GM19043 (cell line): ENCODE data around the gene FAM118B.
"Not testable (repeated sequence)": the region's sequence is repeated elsewhere in the genome, so short reads cannot be mapped to it uniquely, and the experiment has no call there.

Experiments used
- ATAC-seq: cut with Tn5 transposase; IDR thresholded peaks from one replicate; pipeline ENCODE4 v1.9.1; 2021; ENCODE audit warnings: low read depth; ENCODE audit not compliant: unreplicated experiment

Gene FAM118B

GRCh38 chr11:126214841-126215240 lies 3.3 kb downstream of the FAM118B start:
- no peak for ATAC-seq

DNA sequence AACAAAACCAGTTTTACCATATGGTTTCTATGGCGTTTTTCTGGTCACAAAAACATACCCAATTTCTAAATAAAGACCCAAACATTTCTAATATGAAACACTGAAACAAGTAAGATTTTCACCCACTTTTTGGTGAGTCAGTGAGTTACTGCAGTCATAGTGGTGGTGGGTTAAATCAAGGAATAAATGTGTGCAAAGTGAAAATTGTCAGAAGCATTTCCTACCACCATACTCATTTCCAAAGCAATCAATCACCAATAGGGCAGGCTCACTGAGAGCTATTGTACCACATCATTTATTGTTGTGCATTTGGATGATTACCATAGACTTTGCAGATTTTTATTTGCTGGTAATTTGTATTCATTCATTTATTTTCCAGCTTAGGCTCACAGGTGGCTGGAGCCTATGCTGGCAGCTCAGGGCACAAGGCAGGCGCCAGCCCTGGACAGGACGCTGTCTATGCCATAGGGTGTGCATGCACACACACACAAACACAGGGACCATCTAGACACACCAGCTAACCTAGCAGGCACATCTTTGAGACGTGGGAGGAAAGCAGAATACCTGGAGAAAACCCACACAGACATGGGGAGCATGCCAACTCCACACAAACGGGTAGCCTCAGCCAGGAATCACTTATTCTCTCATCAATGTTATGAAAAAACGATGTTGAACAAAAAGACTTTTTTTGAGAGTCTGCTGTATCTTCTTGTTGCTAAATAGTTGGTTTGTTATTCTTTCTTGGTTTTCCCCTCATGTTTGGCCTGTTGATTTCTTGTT lies 5.1 kb downstream of the FAM118B start:
- ATAC-seq = no peak

DNA sequence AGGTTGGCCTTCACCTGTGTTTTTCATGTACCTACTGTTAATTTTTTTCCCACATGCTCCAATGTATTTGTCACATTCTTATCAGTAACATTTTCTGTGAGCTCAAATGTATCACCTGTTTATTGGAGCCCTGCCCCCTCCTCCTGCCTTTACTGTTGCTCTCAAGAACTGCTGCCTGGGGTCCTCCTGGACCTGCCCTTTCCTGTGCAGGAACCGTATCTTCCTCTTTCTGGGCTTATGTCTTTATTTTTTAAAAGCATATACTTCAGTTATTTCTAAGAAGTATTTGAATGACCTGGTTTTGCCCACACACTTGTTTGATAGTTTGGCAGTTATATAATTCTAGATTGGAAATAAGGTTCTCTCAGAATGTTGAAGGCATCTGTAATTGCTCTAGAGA lies 5.9 kb downstream of the FAM118B start:
- no peak for ATAC-seq

DNA sequence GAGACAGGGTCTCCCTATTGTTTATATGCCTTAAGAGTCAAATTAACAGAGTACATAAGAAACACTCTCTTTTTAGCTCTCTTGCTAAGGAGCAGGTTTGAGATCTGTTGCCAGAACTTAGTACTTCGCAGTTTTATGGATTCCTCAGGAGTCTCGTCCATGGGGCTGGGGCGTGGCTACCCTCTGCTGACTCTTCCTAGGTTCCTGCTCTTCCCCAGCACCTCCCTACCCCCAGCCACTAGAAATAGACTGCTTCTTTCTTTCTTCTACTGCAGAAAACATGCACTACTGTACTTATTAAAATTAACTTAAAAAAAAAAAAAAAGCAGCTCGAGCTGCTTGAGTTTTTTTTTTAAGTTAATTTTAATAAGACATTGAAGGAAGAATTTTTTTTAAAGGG lies 8.0 kb downstream of the FAM118B start:
- ATAC-seq = no peak

GRCh38 chr11:126224647-126225294 lies 13.2 kb downstream of the FAM118B start:
- ATAC-seq = no peak

DNA sequence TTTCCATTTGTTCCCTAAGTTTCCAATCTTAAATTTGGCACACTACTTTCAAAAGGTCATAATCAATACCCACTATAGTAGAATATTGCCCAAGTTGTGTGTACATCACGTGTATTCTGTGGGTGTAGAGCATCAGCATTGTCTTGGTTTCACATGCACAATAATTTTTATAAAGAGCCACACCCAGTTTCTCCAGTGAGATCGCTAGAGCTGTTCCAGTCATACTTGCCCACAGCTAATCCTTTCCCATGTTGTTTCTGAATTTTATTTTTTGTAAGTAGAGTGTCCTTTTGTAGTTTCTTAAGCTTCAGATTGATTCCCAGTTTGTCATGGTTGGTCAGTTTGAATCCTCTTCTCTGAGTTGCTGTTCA lies 13.7 kb downstream of the FAM118B start:
- no peak for ATAC-seq

- no peak for ATAC-seq
Measured at GRCh38 chr11:126226334-126227084, 14.9 kb downstream of the FAM118B start.

GRCh38 chr11:126229858-126230540 lies 18.4 kb downstream of the FAM118B start:
- no peak for ATAC-seq

GRCh38 chr11:126231725-126232459 lies 20.3 kb downstream of the FAM118B start:
- no peak for ATAC-seq

DNA sequence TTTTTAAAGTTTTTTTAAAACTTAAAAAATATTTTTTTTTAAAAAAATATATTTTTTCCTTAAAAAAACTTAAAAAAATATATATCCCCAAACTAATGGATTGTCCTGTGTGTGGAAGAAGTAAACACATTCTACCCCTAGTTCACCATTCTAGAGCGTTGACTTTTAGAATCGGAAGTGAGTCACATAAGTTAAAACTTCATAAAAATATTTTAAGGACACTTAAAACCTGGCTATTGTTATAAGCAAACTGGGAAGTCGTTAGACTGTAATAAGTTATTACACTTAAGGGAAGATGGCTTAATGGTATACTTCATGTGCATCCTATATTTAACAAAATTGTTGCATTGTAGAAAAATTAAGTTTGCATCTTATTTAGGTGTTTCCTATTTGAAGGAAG lies 21.1 kb downstream of the FAM118B start:
- ATAC-seq = no peak

GRCh38 chr11:126233391-126233790 lies 21.8 kb downstream of the FAM118B start:
- no peak for ATAC-seq

GRCh38 chr11:126246636-126247035 lies 35.1 kb downstream of the FAM118B start:
- no peak for ATAC-seq

GRCh38 chr11:126253265-126253664 lies 41.7 kb downstream of the FAM118B start:
- ATAC-seq = no peak

DNA sequence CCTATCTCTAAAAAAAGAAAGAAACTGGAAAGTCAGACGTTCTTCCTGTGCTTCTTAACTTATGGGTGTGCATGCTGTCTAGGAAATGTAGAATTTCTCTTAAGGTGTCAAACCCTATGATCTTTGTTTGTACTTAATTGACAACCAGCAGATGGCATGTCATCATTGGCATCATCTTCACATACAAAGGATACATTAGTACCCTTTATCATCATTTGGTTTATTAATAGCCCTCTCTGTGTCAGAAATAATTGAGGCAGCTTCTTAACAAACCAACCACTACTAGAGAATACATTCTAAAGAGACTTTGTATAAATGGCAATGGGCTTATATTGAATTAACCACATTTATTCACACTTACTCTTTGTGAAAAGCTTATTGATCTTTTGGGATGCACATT lies 43.2 kb downstream of the FAM118B start:
- ATAC-seq = no peak

DNA sequence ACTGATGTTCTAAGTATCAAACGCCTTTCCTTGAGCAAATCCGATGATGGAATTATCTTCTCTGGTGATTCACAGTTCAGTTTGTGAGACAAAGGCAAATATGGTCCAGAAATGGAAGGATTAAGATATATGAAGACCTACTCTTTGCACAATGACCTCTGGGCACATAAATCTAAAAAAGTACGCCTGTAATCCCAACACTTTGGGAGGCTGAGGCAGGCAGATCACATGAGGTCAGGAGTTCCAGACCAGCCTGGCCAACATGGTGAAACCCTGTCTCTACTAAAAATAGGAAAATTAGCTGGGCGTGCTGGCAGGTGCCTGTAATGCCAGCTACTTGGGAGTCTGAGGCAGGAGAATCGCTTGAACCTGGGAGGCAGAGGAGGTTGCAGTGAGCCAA lies 43.9 kb downstream of the FAM118B start:
- not testable (repeated sequence) for ATAC-seq

DNA sequence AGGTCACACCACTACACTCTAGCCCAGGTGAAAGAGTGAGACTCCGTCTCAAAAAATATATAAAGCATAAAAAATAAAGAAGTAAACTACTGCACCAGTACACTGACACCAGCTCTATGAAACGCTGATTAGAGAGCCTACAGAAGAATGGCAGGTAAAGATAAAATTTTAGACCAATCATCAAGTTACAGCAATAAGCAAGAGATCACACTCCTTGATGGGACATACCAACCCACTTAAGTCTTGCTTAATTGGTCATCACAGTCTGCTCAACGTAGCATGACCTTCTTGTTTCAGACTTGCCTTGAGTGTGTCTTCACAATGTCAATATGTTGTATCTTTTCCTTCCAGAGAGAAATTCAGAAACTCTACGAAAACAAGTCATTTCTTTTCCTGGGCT lies 44.6 kb downstream of the FAM118B start:
- ATAC-seq = no peak

DNA sequence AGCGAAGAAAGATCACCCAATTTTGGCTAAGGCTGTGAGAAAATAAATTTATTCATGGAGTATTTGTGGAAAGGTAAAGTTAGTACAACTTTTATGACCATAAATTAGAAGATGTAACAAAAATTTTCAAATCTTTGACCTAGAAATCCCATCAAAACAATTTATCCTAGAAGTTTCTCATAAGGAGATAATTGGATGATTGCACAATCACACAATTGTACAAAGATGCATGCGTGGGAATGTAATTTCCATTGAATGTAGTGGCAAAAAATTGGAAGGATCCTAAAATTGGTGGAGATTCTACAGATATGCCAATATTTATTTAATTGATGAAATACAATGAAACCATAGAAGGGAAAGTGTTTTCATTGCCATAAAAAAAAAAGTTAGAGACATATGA lies 45.6 kb downstream of the FAM118B start:
- ATAC-seq = no peak

DNA sequence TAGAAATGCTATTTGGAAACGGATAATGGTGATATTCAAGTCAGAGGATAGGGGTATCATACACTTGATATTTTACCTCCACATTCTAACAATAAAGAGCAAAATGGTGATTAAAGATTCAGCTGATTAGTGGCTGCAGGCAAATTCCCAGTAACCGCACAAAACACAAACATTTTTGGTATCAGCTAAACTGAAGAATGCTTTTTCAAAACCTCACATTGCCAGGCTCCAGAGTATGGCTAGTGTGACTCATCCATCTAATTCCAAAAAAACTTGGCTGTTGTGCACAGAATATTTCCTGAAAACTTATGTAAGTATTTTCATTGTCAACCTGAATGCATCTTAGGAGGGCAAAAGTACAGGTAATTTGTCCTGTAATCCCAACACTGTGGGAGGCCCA lies 46.2 kb downstream of the FAM118B start:
- no peak for ATAC-seq

DNA sequence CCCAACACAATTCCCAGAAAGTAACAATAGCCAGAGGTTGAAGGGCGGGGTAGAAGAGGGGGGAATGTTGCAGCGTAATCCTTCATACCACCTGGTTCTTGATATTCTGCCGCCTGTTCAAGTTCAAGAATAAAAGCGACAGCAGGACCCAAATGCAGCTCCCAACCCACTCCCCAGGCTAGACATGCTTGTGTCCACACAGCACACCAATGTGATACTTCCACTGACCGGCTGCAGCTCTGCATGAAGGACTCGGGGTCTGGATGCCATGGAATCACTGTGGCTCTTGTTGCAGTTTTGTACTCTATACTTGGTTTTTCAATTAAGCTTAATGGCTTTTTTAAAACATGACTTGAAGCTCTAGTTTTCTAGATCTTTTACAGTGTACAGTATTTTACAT lies 50.6 kb downstream of the FAM118B start:
- no peak for ATAC-seq

DNA sequence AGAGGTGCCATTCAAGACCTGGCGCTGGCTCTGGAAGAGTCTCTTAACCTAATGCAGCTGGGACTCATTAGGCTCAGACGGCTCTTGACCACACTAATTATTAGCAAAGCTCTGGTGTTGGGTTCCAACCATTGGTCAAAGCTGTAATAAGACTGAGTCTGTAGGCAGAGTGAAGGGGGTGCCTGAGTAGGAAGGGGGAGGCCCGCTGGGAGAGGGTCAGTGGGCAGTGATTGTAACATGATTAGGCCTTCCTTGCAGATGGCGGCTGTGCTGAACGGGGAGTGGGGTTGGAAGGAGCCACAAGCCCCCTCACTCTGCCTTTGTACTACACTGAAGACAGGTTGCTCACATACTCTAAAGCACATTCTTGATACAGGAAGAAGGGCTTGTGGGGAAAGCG lies 51.9 kb downstream of the FAM118B start:
- no peak for ATAC-seq
